ENCODE results near the gene BLTP3A. TPM values are rescaled to one million over a fixed set of nuclear protein-coding genes. Genes with fewer than 3 reads are reported as not detected.

BLTP3A gene
- total and polyA plus RNA-seq, 2 experiments from 2014 or later, result 6.4 to 20.6 TPM

DNA sequence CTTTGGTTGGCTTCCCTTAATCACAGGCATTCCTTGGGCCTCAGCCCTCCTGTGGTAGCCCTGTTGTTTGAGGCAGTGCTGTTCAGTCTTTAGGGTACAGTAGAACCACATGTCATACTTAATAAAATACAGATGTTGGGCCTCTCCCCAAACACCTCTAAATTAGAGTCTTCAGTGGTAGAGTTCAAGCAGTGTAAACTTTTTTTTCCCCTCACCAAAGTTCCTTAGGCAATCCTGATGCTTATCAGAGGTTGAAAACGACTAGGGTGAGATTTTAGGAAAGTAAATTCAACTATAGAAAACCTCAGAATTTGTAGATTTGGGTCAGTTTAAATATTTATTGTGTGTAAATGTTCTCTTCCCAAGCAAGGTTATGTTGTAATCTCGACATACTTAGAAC is 44.6 kb downstream of the BLTP3A start:
- Histone ChIP-seq H3K4me1 (ENCODE audit: low read depth) (no peaks in the 10 kb centered on the region), H3K27ac (no peak overlapping the region), H3K36me3 (peaks cover 36% of the 10 kb centered on the region), H3K9me3 (ENCODE audit: low read depth) (no peaks in the 10 kb centered on the region), H3K27me3 (no peaks in the 10 kb centered on the region), H3K4me3 (no peak overlapping the region)
- TF ChIP-seq CTCF (IDR thresholded peaks at IDR 0.05; ENCODE audit: low read depth, low read length), result no peak
- DNase-seq (ENCODE audit: low read depth in 1 of 2, low spot score in 1 of 2), result no peak

DNA sequence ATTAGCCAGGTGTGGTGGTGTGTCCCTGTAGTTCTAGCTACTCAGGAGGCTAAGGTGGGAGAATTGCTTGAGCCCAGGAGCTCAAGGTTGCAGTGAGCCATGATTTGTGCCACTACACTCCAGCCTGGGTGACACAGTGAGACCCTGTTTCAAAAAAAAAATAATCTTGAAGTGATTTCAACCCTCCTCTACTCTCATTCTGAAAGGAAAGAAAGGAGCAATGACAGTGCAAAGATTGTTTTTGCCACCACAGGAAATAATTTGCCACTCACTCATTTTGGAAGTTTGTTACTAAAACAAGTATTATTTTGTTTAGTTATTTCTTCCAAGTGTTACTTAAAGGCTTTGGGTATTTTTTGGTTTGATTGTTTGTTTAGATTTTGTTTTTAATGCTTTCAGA is 45.6 kb downstream of the BLTP3A start:
- no peak for TF ChIP-seq CTCF (IDR thresholded peaks at IDR 0.05; ENCODE audit: low read depth, low read length)
- Histone ChIP-seq H3K36me3 (peaks cover 39% of the 10 kb centered on the region), H3K27ac (no peak overlapping the region), H3K4me3 (no peak overlapping the region), H3K9me3 (ENCODE audit: low read depth) (no peaks in the 10 kb centered on the region), H3K4me1 (ENCODE audit: low read depth) (no peaks in the 10 kb centered on the region), H3K27me3 (no peaks in the 10 kb centered on the region)
- DNase-seq (ENCODE audit: low read depth in 1 of 2, low spot score in 1 of 2), result no peak

DNA sequence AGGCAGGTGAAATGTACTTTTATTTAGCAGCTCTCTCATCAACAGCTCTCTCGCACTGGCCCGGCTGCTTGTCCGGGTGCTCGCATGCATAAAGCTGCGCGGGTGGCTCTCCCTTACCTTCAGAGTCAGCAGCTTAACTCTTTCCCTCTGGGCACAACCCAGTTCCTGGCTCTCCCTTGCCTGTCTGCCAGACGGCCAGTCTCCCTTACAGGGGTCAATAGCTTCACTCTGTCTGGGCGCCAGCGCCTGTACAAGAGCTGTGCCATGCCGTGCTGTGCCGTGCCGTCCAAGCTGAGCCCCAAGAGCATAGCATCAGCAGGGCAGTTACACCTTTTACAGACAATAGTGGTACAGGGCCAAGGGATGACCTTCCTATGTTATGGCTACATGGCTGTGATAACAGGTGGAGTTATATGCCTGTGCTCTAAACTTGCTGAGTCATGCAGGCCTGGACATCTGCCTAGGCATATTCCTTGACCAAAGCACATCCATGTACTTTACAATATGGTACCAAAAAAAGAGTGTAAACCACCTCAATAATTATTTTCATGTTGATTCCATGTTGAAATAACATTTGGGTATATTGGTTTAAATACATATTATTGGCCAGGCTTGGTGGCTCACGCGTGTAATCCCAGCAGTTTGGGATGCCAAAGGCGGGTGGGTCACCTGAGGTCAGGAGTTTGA is 47.9 kb downstream of the BLTP3A start:
- no peaks in the 10 kb centered on the region for H3K27me3 ChIP-seq
- TF ChIP-seq CTCF (IDR thresholded peaks at IDR 0.05; ENCODE audit: low read depth, low read length), result no peak
- no peak overlapping the region for H3K27ac ChIP-seq
- no peaks in the 10 kb centered on the region for H3K4me1 ChIP-seq (ENCODE audit: low read depth)
- H3K4me3 ChIP-seq, result no peak overlapping the region
- peaks cover 32% of the 10 kb centered on the region for H3K36me3 ChIP-seq
- no peaks in the 10 kb centered on the region for H3K9me3 ChIP-seq (ENCODE audit: low read depth)
- no peak for DNase-seq (ENCODE audit: low read depth in 1 of 2, low spot score in 1 of 2)

Other genes with a start within 250 kb of the BLTP3A start
- 0.42 and 1.1 TPM in 2 replicates for gene SPDEF, start 235.8 kb upstream of the BLTP3A start, total RNA-seq
- gene SPDEF, start 235.8 kb upstream of the BLTP3A start, polyA plus RNA-seq, result 0.96 TPM in 1 of 2 replicates, not detected in the other
- gene ILRUN, start 95.3 kb upstream of the BLTP3A start, total RNA-seq, result 42.7 and 55.9 TPM in 2 replicates
- 9.6 and 14.6 TPM in 2 replicates for gene ILRUN, start 95.3 kb upstream of the BLTP3A start, polyA plus RNA-seq
- 120 and 169 TPM in 2 replicates for gene SNRPC, start 34.6 kb upstream of the BLTP3A start, total RNA-seq
- 319 and 368 TPM in 2 replicates for gene SNRPC, start 34.6 kb upstream of the BLTP3A start, polyA plus RNA-seq
- gene TAF11, start 96.0 kb downstream of the BLTP3A start, total RNA-seq, result 25.8 and 30.3 TPM in 2 replicates
- gene TAF11, start 96.0 kb downstream of the BLTP3A start, polyA plus RNA-seq, result 39.9 and 45.3 TPM in 2 replicates
- gene ANKS1A, start 97.2 kb downstream of the BLTP3A start, total RNA-seq, result 18.6 and 27.2 TPM in 2 replicates
- gene ANKS1A, start 97.2 kb downstream of the BLTP3A start, polyA plus RNA-seq, result 11.3 and 21.5 TPM in 2 replicates